AG08395 (cell line): Measurements from ENCODE around the gene SPC24.
"Not testable (repeated sequence)": the region's sequence is repeated elsewhere in the genome, so short reads cannot be mapped to it uniquely, and the experiment has no call there.

ENCODE experiments used
- DNase-seq: peaks from one replicate; pipeline ENCODE4 v3.0.0; 2012; ENCODE audit warnings: mixed read lengths, low spot score

The SPC24 gene

GRCh38 chr19:11164879-11165406 lies 9.4 kb upstream of the SPC24 start:
- peak; percentile 80 for DNase-seq

- no peak for DNase-seq
Observed at GRCh38 chr19:11164296-11164695, 8.7 kb upstream of the SPC24 start.

GRCh38 chr19:11160440-11160768 lies 4.8 kb upstream of the SPC24 start:
- DNase-seq, result not testable (repeated sequence)

GRCh38 chr19:11159598-11160439 lies 4.2 kb upstream of the SPC24 start:
- no peak for DNase-seq

GRCh38 chr19:11154683-11155047 lies 917 bp downstream of the SPC24 start:
- DNase-seq, result no peak

GRCh38 chr19:11152318-11153062 lies 3.1 kb downstream of the SPC24 start:
- peak; percentile 53 for DNase-seq

GRCh38 chr19:11151181-11151580 lies 4.4 kb downstream of the SPC24 start:
- no peak for DNase-seq

- DNase-seq, result no peak
Observed at GRCh38 chr19:11148001-11148400, 7.6 kb downstream of the SPC24 start.

GRCh38 chr19:11145536-11145924 lies 10.1 kb downstream of the SPC24 start:
- DNase-seq, result no peak

GRCh38 chr19:11142528-11143171 lies 12.9 kb downstream of the SPC24 start:
- DNase-seq, result peak; percentile 94

- no peak for DNase-seq
Observed at GRCh38 chr19:11141937-11142527, 13.6 kb downstream of the SPC24 start.

- DNase-seq, result no peak
Observed at GRCh38 chr19:11140896-11141295, 14.7 kb downstream of the SPC24 start.

GRCh38 chr19:11140023-11140538 lies 15.5 kb downstream of the SPC24 start:
- not testable (repeated sequence) for DNase-seq

- DNase-seq, result peak; percentile 78
Observed at GRCh38 chr19:11138601-11139300, 16.8 kb downstream of the SPC24 start.

- DNase-seq, result peak; percentile 88
Observed at GRCh38 chr19:11137542-11138384, 17.8 kb downstream of the SPC24 start.

GRCh38 chr19:11136400-11137101 lies 19.0 kb downstream of the SPC24 start:
- no peak for DNase-seq

GRCh38 chr19:11131471-11131870 lies 24.1 kb downstream of the SPC24 start:
- no peak for DNase-seq

- DNase-seq, result peak; percentile 85
Observed at GRCh38 chr19:11130824-11131455, 24.6 kb downstream of the SPC24 start.

GRCh38 chr19:11127905-11128304 lies 27.7 kb downstream of the SPC24 start:
- DNase-seq, result no peak
